COR-L47 (cell line): ENCODE data around the gene PTTG1IP.
"Not testable (repeated sequence)": the region's sequence is repeated elsewhere in the genome, so short reads cannot be mapped to it uniquely, and the experiment has no call there.

Experiments
- DNase-seq: peaks from one replicate; lab custom pipeline; 2025; lab: John Stamatoyannopoulos, UW

PTTG1IP gene

GRCh38 chr21:44873356-44874239 lies at the start of gene PTTG1IP:
Gene PTTG1IP, minus strand, starts transcription at chr21:44873690. Its CDS starts 74 bp downstream, at chr21:44873616.
- DNase-seq, result peak; percentile 95

- DNase-seq, result no peak
Measured at GRCh38 chr21:44921928-44922327, 48.4 kb upstream of the PTTG1IP start.

GRCh38 chr21:44920694-44921604 lies 47.5 kb upstream of the PTTG1IP start, which contains the start of gene ITGB2:
Gene ITGB2, minus strand, starts transcription at chr21:44920899. Its CDS starts 10,117 bp downstream, at chr21:44910782.
- no peak for DNase-seq

DNA sequence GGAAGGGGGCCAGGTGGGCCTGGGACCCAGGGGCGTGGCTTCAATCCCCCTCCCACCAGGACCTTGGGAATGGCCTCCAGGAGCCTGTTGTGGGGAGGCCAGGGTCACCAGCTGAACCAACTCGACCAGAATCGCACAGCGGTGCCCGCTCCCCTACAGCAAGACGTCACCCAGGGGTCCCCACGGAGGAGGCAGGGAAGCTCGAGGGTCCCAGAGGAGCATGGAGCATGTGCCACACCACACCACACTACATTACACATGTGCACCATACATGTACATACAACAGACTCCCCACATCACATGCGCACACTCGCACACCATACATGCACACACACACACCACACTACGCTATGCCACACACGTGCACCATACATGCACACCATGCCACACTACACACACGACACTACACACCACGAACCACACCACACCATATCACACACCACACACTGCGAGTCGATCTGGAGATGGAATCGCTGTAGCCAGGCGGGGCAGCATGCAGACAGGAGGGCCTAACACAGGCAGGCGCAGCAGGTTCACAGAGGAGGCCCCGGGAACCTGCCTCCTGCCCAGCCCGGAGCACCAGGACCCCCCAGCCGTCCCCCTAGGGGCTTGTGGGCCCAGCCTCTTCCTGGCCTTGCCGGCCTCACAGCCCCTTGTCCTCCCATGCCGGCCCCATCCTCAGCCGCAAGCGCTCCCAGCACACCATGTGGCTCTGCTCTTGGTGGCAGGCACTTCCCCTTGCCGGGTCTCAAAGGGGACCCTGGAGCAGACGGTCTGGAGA lies 46.6 kb upstream of the PTTG1IP start:
- no peak for DNase-seq

DNA sequence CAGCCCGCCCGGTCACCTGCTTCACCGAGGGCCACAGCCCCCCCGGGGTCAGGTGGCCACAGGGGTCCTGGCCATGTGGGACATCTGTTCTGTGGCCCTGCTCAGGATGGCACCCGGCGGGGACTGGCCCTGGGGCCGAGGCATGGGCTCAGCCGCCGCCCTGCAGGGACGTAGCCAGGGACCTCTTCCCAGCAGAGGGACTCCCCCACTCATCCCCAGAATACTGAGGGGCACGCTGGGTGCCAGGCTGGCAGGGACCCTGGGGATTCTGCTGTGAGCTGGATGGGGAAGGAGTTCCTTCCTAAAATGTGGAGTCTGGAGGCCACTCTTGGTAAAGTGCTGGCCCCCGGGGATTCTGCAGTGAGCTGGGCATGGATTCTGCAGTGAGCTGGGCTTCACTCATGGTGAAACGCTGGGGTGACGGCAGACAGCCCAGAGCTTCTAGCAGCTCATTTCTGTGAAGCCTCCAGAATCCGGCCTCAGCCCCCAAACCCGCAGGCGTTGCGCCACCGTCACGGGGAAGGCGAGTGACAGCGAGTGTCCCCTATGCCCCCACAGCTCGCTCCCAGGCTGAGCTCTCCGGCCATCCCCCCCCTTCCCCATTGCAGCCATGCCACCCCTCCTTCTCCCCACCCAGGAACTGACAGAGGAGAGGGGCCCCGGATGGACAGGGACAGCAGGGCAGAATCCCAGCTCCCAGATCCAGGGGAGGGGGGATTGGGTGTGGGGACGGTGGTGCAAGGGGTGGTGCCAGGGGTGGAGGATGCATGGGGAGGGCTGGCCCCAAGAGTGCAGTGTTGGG lies 45.8 kb upstream of the PTTG1IP start:
- no peak for DNase-seq

GRCh38 chr21:44918581-44919033 lies 45.1 kb upstream of the PTTG1IP start:
- no peak for DNase-seq

GRCh38 chr21:44918107-44918470 lies 44.6 kb upstream of the PTTG1IP start:
- no peak for DNase-seq

DNA sequence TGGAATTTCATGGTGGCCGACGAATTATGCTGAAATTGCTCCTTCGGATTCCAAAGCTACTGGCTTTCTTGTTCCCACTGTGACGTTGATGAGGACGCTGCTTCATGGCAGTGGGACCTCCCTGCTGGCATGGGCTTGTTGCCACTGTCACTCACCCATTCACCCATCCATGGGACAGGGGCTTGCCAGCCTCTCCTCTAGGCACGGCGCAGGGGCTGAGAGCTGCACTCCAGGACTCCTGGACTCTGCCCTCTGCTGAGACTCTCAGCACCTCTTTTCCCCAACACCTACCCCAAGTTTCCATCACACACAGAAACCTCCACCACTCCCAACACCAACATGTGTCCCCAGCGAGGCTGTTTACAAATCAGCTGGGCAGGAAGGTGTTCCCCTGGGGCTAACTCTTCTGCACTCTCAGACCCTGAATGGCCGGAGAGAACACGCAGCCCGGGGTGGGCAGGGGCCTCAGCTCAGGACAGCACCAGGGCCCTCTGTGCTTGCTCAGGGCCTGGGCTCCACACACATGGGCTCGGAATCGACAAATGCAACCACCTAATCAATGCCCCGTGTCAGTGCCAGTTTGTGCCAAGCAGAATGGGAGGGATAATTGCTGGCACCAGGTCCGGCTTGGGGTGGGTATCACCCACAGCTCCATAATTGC lies 44.1 kb upstream of the PTTG1IP start:
- no peak for DNase-seq

GRCh38 chr21:44916965-44917364 lies 43.5 kb upstream of the PTTG1IP start:
- DNase-seq, result no peak

DNA sequence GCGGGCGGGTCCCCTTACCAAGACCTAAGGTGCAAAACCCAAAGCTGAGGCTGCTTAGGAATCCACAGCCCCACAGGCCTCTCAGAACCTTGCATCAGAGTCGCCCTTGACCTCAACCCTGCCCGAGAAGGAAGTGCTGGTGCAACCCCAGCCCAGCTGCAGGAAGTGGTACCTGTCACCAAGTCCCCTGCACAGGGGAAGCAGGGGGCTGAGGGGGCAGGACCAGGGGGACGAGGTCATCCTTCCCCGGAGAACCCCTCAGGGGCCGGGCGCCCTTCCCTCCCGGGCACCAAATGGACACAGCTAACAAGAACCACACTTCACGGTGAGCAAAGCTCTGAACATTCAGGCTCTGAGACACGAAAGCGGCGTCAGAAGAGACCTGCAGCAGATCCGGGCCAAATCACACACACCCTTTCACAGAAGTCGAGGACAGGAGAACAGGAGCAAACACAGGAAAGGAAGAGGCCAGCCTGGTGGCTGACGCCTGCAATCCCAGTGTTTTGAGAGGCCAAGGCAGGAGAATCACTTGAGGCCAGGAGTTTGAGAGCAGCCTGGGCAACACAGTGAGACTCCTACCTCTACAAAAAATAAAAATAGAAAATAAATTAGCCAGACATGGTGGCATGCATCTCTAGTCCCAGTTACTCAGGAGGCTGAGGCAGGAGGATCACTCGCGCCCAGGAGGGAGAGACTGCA lies 40.8 kb upstream of the PTTG1IP start:
- no peak for DNase-seq

- DNase-seq, result no peak
Measured at GRCh38 chr21:44913425-44914175, 40.1 kb upstream of the PTTG1IP start.

- not testable (repeated sequence) for DNase-seq
Measured at GRCh38 chr21:44912506-44913412, 39.3 kb upstream of the PTTG1IP start.

DNA sequence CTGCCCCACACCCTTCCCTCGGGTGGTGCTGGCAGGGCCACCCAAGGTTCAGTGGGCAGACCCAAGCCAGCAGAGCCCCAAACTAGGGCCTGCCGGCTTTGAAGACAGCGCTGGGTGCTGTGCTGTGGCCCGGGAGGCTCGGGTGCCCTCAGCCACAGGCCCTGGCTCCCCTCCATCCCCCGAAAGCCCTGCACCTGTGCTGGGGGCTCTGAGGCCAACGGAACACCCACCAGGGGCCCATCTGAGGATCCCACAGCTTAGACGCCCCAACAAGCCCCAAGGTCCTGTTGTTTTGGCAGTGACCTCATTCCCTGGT lies 38.6 kb upstream of the PTTG1IP start:
- no peak for DNase-seq

- peak; percentile 87 for DNase-seq
Measured at GRCh38 chr21:44911384-44912157, 38.1 kb upstream of the PTTG1IP start.

DNA sequence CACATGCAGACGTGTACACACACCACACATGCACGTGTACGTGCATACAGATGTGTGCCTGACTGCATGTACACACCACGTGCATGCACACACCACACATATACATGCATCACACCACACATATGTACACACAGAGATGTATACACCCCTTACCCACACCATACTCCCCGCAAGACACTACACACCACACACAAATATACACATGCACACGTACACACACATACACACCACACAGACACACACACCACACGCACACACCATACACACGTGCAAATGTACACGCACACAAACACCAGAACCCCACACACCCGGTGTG lies 37.5 kb upstream of the PTTG1IP start:
- DNase-seq, result no peak

GRCh38 chr21:44910229-44911067 lies 37.0 kb upstream of the PTTG1IP start:
- DNase-seq, result peak; percentile 13

GRCh38 chr21:44909719-44910118 lies 36.2 kb upstream of the PTTG1IP start:
- no peak for DNase-seq
